D721Med (cell line): Measurements from ENCODE around the gene PPP3CB.

Experiments used
- DNase-seq: peaks from one replicate; pipeline ENCODE4 v3.0.0; 2011; ENCODE audit warnings: low spot score; ENCODE audit not compliant: insufficient read length
- FAIRE-seq: peaks from 2 replicates; lab custom pipeline; 2011; peaks lifted over from hg19 to GRCh38; lab: Jason Lieb, UNC
- TF ChIP-seq, protein P1 (sequence below): IDR thresholded peaks from 2 replicates; pipeline ENCODE4 v1.5.1; 2012; ENCODE audit warnings: mild to moderate bottlenecking, control low read depth; ENCODE audit not compliant: insufficient read depth; ENCODE audit errors: missing control alignments

Gene PPP3CB

DNA sequence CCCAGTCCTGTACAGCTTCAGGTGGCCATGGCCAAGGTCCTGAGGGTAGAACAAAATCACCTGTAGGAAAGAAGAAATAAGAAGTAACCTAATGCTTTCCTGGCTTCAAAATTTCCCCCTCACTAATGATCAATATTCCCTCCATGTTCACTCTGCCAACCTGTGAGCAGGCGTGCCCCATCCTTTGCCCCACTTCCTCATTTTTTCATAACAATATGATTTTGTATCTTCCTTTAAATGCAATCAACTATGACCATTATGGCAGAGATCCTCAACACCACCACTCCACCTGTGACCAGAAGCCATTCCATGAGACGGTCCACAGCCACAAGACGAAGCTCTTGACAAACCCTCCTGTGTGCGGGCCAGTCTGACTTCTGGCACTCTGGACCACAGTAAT lies 69.5 kb downstream of the PPP3CB start:
- TF ChIP-seq, protein P1, sequence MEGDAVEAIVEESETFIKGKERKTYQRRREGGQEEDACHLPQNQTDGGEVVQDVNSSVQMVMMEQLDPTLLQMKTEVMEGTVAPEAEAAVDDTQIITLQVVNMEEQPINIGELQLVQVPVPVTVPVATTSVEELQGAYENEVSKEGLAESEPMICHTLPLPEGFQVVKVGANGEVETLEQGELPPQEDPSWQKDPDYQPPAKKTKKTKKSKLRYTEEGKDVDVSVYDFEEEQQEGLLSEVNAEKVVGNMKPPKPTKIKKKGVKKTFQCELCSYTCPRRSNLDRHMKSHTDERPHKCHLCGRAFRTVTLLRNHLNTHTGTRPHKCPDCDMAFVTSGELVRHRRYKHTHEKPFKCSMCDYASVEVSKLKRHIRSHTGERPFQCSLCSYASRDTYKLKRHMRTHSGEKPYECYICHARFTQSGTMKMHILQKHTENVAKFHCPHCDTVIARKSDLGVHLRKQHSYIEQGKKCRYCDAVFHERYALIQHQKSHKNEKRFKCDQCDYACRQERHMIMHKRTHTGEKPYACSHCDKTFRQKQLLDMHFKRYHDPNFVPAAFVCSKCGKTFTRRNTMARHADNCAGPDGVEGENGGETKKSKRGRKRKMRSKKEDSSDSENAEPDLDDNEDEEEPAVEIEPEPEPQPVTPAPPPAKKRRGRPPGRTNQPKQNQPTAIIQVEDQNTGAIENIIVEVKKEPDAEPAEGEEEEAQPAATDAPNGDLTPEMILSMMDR = no peak
- FAIRE-seq (no peak), DNase-seq (no peak)

DNA sequence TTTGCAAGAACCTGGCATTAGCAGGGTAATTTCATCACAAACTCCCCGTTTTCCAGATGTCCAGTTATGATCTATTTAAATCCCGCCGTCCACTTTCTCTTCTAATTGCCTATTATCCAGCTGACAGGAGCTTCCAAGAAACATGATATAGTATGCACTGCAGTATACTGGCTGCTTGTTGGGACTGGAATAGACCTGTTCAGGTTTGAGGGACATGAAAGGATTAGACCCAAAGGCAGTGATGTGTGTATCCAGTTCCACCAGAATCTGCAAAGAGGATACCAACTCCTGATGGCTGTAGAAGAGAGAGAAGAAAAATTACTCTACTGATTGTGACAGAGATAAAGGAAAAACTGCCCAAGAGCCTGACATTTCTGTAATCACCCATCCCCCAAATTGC lies 71.3 kb downstream of the PPP3CB start:
- TF ChIP-seq, protein P1 = no peak
- no peak for FAIRE-seq
- DNase-seq = no peak

DNA sequence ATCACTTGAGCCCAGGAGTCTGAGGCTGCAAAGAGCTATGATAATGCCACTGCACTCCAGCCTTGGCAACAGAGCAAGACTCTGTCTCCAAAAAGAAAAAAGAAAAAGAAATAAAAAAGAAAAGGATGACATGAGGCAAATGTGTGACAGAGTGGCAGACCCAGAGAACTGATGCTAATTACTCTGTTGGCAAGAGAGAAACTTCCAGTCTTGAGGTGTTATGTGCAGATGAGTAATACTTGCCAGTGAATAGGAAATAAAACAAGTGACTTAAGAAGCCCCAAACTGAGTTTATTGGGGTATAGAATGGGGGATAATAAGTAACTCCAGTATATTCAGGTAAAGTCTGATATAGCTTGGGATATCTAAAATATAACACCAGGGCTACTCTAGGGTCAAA lies 72.5 kb downstream of the PPP3CB start:
- TF ChIP-seq, protein P1 = no peak
- DNase-seq = no peak

DNA sequence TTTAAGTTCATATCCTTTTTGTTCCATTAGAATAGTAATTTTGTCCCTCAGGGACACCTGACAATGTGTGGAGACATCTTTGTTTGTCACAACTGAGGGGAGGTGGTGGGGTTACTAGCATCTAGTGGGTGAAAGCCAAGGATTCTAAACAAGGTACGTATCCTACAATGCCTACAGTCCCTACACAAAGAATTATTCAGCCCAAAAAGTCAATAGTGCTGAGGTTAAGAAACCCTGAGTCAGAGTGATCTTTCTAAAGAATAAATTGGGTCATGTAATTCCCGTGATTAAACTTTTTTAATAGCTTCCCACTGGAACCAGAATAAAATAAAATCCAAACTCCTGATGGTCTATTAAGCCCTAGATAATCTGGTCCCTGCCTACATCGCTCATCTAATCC lies 79.3 kb downstream of the PPP3CB start:
- FAIRE-seq (no peak), DNase-seq (no peak)
- TF ChIP-seq, protein P1 = no peak

More for the DNA sequence above, 72.5 kb downstream of the PPP3CB start:
- no peak for FAIRE-seq

DNA sequence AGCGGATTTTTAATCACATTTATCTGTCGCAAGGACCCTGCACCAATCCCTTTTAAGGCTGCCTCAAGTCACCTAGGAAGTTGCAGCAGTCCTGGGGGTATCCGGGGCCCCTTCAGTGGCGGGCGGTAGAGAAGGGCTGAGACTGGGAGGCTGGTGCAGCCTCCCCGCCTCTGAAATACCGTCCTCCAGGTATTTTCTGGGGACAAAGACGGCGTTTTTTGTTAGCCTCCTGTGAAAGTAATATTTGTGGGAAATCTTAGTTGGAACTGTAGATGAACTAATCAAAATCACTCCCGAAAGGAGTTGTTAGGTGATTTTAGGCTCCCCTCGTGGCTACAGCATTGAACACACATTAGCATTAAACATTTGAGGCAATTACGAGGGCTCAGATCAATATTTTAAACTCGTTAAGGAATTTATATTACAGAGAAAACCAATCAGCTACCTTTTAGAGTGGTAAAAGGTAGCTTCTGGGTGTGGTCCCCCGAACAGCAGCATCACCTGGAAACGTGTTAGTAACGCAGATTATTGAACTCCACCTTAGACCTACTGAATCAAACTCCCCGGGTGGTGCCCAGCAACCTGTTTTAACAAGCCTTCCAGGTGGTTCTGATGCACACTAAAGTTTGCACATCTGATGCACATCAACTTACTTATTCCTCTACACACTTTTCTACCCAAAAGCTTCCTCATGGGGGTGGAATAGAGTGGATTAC lies 81.4 kb downstream of the PPP3CB start:
- FAIRE-seq = no peak
- TF ChIP-seq, protein P1 = no peak
- no peak for DNase-seq

DNA sequence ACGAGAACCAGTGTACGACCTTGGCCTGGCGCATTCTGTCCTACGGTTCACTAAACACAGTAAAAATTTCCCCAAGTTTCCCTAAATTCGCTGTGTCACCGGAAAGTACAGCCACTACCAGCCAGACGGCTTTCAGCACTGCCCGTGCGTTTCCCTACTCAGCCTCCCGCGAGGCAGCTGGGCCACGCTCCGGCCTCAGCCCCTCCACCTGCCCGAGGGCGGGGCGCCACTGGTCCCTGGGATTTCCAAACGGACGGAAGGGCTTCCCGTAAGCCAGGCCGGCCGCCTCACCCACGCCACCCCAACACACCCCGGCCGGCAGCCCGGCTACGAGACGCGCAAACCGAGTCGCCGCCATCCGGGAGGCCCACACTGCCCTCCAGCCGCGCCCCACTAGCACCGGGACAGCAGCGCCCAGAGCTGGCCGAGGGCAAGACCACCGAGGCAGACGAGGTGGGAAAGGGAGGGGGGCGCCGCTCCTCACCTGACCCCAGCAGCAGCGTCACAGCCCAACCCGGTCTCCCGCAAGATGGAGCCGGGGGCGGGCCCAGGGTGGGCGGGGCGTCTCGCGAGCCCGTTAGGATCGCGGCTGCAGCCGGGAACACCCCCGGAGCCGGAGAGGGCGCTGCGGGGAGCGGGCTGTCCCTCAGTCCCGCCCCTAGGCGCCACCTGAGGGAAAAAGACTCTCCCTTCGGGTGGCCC lies 82.1 kb downstream of the PPP3CB start, which contains the start of gene ANXA7:
Gene ANXA7 (minus strand): TSS at position 531 of the 702 bp plus-strand sequence. CDS start 13,202 bp downstream, outside the sequence.
- FAIRE-seq (no peak), DNase-seq (peak; percentile 94)
- TF ChIP-seq, protein P1 = no peak

DNA sequence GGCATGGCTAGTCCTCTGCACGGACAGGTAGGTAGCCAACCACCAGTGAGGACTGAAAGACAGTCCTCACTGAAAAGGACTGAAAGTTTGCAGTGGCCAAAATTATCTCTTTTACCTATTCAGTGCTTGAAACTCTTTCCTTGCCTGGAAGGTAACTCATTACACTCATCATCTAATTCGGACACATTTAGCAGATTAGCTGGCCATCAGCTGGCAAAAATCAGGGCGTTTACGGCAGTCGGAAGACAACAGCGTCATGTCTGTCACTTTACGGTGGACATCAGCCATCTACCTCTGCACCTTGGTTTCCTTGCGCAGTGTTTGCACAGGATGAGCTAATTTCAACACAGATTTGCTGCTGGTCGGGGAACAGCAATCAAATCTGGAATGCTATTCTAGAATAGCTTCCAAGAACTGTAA lies 82.7 kb downstream of the PPP3CB start:
- FAIRE-seq = no peak
- TF ChIP-seq, protein P1 = no peak
- DNase-seq = no peak
